ENCODE measurements around the gene ESR1. TPM values are rescaled to one million over a fixed set of nuclear protein-coding genes. Genes with fewer than 3 reads are reported as not detected.

The ESR1 gene
- polyA plus RNA-seq, 1 donor, result 0.63 TPM

DNA sequence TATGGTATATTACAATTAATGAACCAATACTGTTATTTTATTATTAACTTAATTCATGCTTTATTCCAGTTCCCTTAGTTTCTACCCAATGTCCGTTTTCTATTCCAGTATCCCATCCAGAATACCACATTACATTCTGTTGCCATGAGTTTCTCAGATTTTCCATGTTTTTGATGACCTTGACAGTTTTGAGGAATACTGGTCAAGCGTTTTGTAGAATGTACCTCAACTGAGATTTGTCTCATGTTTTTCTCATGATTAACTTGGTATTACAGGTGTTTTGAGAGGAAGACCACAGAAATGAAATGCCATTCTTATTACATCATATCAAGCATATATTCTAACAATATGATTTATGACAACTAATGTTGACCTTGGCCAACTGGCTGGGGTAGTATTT, 23.8 kb upstream of the ESR1 start:
- no peaks in the 10 kb centered on the region for H3K36me3 ChIP-seq (ENCODE audit: control insufficient read depth, insufficient read depth, low read length)
- H3K4me1 ChIP-seq (ENCODE audit: control insufficient read depth, insufficient read depth, low read length), result no peaks in the 10 kb centered on the region
- H3K9me3 ChIP-seq (ENCODE audit: control insufficient read depth, low read depth, low read length), result no peaks in the 10 kb centered on the region
- H3K27ac ChIP-seq (ENCODE audit: low read length), result no peak overlapping the region
- H3K27me3 ChIP-seq (ENCODE audit: control insufficient read depth, insufficient read depth, low read length), result no peaks in the 10 kb centered on the region
- no peak for DNase-seq
- WGBS (ENCODE audit: insufficient coverage, low lambda C conversion rate), result 100% methylated on average over 1 of the region's 2 CpGs
- no peak overlapping the region for H3K4me3 ChIP-seq (ENCODE audit: low read length)

GRCh38 chr6:151784441-151785214, 22.9 kb upstream of the ESR1 start:
- no peak for DNase-seq
- H3K4me1 ChIP-seq (ENCODE audit: control insufficient read depth, insufficient read depth, low read length), result no peaks in the 10 kb centered on the region
- H3K9me3 ChIP-seq (ENCODE audit: control insufficient read depth, low read depth, low read length), result no peaks in the 10 kb centered on the region
- no peak overlapping the region for H3K27ac ChIP-seq (ENCODE audit: low read length)
- no peak overlapping the region for H3K4me3 ChIP-seq (ENCODE audit: low read length)
- H3K27me3 ChIP-seq (ENCODE audit: control insufficient read depth, insufficient read depth, low read length), result no peaks in the 10 kb centered on the region
- H3K36me3 ChIP-seq (ENCODE audit: control insufficient read depth, insufficient read depth, low read length), result no peaks in the 10 kb centered on the region

DNA sequence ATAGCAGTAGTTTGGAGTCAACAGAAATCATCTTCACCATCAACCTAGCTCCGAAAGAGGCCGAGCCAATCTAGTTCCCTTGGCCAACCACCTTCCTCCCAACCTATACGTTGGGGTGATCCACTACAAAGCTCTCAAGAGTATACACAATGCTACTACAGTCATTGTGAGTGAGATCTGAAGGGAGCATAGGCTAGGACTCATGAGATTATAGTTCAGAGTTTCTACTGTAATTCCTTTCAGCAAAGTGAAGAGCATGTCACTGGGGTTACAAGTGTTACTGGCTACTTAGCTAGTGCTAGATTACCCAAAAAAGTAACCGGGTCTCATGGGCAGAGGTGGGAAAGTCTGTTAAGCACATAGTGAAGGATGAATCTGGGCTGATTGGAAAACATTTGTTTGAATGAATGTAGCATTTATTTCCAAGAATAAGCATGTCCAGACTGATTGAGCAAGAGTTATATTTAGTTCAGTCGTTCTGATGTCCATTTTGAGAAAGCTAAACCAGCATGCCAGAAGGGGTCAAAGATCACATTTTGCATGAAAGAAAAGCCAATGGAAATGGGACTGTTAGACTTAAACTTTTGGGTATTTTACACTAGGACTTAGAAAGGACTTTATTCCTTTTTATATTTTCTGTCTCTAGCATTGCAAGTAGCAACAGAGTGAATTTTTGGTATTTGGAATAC, 10.5 kb upstream of the ESR1 start:
- no peak overlapping the region for H3K27ac ChIP-seq (ENCODE audit: low read length)
- H3K4me1 ChIP-seq (ENCODE audit: control insufficient read depth, insufficient read depth, low read length), result no peaks in the 10 kb centered on the region
- DNase-seq, result no peak
- H3K27me3 ChIP-seq (ENCODE audit: control insufficient read depth, insufficient read depth, low read length), result no peaks in the 10 kb centered on the region
- H3K36me3 ChIP-seq (ENCODE audit: control insufficient read depth, insufficient read depth, low read length), result no peaks in the 10 kb centered on the region
- 60% methylated on average over 1 of the region's 5 CpGs for WGBS (ENCODE audit: insufficient coverage, low lambda C conversion rate)
- H3K4me3 ChIP-seq (ENCODE audit: low read length), result no peak overlapping the region
- H3K9me3 ChIP-seq (ENCODE audit: control insufficient read depth, low read depth, low read length), result no peaks in the 10 kb centered on the region

- H3K4me1 ChIP-seq (ENCODE audit: control insufficient read depth, insufficient read depth, low read length), result no peaks in the 10 kb centered on the region
- 100% methylated on average over 2 of the region's 9 CpGs for WGBS (ENCODE audit: insufficient coverage, low lambda C conversion rate)
- no peak overlapping the region for H3K27ac ChIP-seq (ENCODE audit: low read length)
- no peaks in the 10 kb centered on the region for H3K36me3 ChIP-seq (ENCODE audit: control insufficient read depth, insufficient read depth, low read length)
- H3K4me3 ChIP-seq (ENCODE audit: low read length), result no peak overlapping the region
- no peaks in the 10 kb centered on the region for H3K9me3 ChIP-seq (ENCODE audit: control insufficient read depth, low read depth, low read length)
- DNase-seq, result no peak
- peaks cover 38% of the 10 kb centered on the region for H3K27me3 ChIP-seq (ENCODE audit: control insufficient read depth, insufficient read depth, low read length)
Observed at GRCh38 chr6:151803743-151804142, 3.7 kb upstream of the ESR1 start.

- H3K36me3 ChIP-seq (ENCODE audit: control insufficient read depth, insufficient read depth, low read length), result no peaks in the 10 kb centered on the region
- WGBS (ENCODE audit: insufficient coverage, low lambda C conversion rate), result 92% methylated on average over 2 of the region's 11 CpGs
- no peaks in the 10 kb centered on the region for H3K9me3 ChIP-seq (ENCODE audit: control insufficient read depth, low read depth, low read length)
- H3K4me3 ChIP-seq (ENCODE audit: low read length), result no peak overlapping the region
- H3K27me3 ChIP-seq (ENCODE audit: control insufficient read depth, insufficient read depth, low read length), result peaks cover 47% of the 10 kb centered on the region
- no peaks in the 10 kb centered on the region for H3K4me1 ChIP-seq (ENCODE audit: control insufficient read depth, insufficient read depth, low read length)
- no peak overlapping the region for H3K27ac ChIP-seq (ENCODE audit: low read length)
- DNase-seq, result no peak
Observed at GRCh38 chr6:151804585-151805285, 2.7 kb upstream of the ESR1 start.

- Histone ChIP-seq H3K36me3 (ENCODE audit: control insufficient read depth, insufficient read depth, low read length) (no peaks in the 10 kb centered on the region), H3K4me3 (ENCODE audit: low read length) (no peak overlapping the region), H3K9me3 (ENCODE audit: control insufficient read depth, low read depth, low read length) (no peaks in the 10 kb centered on the region), H3K27ac (ENCODE audit: low read length) (no peak overlapping the region), H3K4me1 (ENCODE audit: control insufficient read depth, insufficient read depth, low read length) (no peaks in the 10 kb centered on the region), H3K27me3 (ENCODE audit: control insufficient read depth, insufficient read depth, low read length) (peaks cover 48% of the 10 kb centered on the region)
- DNase-seq, result no peak
- WGBS (ENCODE audit: insufficient coverage, low lambda C conversion rate), result 45% methylated on average over 2 of the region's 11 CpGs
Observed at GRCh38 chr6:151805286-151805840, 2.1 kb upstream of the ESR1 start.

DNA sequence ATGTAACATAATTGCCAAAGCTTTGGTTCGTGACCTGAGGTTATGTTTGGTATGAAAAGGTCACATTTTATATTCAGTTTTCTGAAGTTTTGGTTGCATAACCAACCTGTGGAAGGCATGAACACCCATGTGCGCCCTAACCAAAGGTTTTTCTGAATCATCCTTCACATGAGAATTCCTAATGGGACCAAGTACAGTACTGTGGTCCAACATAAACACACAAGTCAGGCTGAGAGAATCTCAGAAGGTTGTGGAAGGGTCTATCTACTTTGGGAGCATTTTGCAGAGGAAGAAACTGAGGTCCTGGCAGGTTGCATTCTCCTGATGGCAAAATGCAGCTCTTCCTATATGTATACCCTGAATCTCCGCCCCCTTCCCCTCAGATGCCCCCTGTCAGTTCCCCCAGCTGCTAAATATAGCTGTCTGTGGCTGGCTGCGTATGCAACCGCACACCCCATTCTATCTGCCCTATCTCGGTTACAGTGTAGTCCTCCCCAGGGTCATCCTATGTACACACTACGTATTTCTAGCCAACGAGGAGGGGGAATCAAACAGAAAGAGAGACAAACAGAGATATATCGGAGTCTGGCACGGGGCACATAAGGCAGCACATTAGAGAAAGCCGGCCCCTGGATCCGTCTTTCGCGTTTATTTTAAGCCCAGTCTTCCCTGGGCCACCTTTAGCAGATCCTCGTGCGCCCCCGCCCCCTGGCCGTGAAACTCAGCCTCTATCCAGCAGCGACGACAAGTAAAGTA, 547 bp upstream of the ESR1 start:
- Histone ChIP-seq H3K36me3 (ENCODE audit: control insufficient read depth, insufficient read depth, low read length) (no peaks in the 10 kb centered on the region), H3K27ac (ENCODE audit: low read length) (no peak overlapping the region), H3K27me3 (ENCODE audit: control insufficient read depth, insufficient read depth, low read length) (peaks cover 51% of the 10 kb centered on the region), H3K9me3 (ENCODE audit: control insufficient read depth, low read depth, low read length) (no peaks in the 10 kb centered on the region), H3K4me3 (ENCODE audit: low read length) (no peak overlapping the region), H3K4me1 (ENCODE audit: control insufficient read depth, insufficient read depth, low read length) (no peaks in the 10 kb centered on the region)
- DNase-seq, result no peak
- WGBS (ENCODE audit: insufficient coverage, low lambda C conversion rate), result no CpG with 5 or more reads among the region's 20 CpGs

DNA sequence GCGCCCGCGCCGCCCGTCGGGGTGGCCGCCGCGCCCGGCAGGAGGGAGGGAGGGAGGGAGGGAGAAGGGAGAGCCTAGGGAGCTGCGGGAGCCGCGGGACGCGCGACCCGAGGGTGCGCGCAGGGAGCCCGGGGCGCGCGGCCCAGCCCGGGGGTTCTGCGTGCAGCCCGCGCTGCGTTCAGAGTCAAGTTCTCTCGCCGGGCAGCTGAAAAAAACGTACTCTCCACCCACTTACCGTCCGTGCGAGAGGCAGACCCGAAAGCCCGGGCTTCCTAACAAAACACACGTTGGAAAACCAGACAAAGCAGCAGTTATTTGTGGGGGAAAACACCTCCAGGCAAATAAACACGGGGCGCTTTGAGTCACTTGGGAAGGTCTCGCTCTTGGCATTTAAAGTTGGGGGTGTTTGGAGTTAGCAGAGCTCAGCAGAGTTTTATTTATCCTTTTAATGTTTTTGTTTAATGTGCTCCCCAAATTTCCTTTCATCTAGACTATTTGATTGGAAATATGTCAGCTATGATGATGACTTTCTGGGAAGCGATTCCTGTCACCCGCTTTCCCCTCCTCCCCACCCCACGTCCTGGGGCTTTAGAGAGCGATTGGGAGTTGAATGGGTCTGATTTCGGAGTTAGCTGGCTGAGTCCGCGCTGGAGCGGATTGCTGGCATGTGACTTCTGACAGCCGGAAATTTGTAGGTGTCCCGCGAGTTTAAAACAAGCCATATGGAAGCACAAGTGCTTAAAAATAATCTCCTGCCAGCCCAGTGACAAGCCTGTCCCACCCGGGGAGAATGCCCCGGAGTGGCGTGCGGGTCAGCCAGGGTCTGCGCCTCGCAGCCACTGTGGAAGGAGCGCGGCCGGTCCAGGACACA, 1.1 kb downstream of the ESR1 start:
- Histone ChIP-seq H3K27me3 (ENCODE audit: control insufficient read depth, insufficient read depth, low read length) (peaks cover 51% of the 10 kb centered on the region), H3K4me1 (ENCODE audit: control insufficient read depth, insufficient read depth, low read length) (no peaks in the 10 kb centered on the region), H3K27ac (ENCODE audit: low read length) (no peak overlapping the region), H3K9me3 (ENCODE audit: control insufficient read depth, low read depth, low read length) (no peaks in the 10 kb centered on the region), H3K4me3 (ENCODE audit: low read length) (no peak overlapping the region), H3K36me3 (ENCODE audit: control insufficient read depth, insufficient read depth, low read length) (no peaks in the 10 kb centered on the region)
- DNase-seq, result peak in 1 of 2 donors; percentile 1
- WGBS (ENCODE audit: insufficient coverage, low lambda C conversion rate), result 0% methylated on average over 4 of the region's 60 CpGs

DNA sequence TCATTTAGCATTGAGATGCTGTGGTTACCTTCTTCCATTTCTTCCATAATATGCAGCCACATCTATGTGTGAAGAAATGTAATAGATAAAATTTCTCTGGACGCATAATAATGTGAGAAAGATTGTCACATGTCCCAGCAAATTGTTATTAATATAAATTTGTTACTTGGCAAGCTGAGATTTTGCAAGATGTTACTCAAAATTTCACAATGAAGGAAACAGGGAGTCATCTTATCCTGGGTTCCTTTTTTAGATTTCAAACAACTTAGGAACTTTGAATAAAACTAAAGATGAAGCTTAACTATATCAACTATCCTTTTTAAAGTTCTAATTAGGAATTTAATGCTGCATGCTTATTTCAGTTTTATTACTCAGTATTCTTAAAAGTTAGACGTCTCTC, 3.6 kb downstream of the ESR1 start:
- DNase-seq, result no peak
- Histone ChIP-seq H3K9me3 (ENCODE audit: control insufficient read depth, low read depth, low read length) (no peaks in the 10 kb centered on the region), H3K4me1 (ENCODE audit: control insufficient read depth, insufficient read depth, low read length) (no peaks in the 10 kb centered on the region), H3K4me3 (ENCODE audit: low read length) (no peak overlapping the region), H3K36me3 (ENCODE audit: control insufficient read depth, insufficient read depth, low read length) (no peaks in the 10 kb centered on the region), H3K27me3 (ENCODE audit: control insufficient read depth, insufficient read depth, low read length) (peaks cover 41% of the 10 kb centered on the region), H3K27ac (ENCODE audit: low read length) (no peak overlapping the region)
- WGBS (ENCODE audit: insufficient coverage, low lambda C conversion rate), result 100% methylated on average over 1 of the region's 2 CpGs
